ENCODE results near the gene CLMN. TPM values are rescaled to one million over a fixed set of nuclear protein-coding genes. Genes with fewer than 3 reads are reported as not detected.
A peak's percentile ranks its signal among the peaks of the same experiment; 100 is the strongest.

The CLMN gene
- total and polyA plus RNA-seq, 2 of the 8 experiments (the other 6 are each of a cell fraction or from before 2014, with no cell fraction given) = 1.6 to 8.2 TPM

- Histone ChIP-seq H4K20me1 (replicated peaks in 1 of 2; ENCODE audit: control insufficient read depth in 1 of 2, insufficient read depth in 2 of 2, low read length in 2 of 2) (no peaks in the 10 kb centered on the region), H2BK20ac (ENCODE audit: low read length) (no peak overlapping the region), H3K9me3 (ENCODE audit: insufficient read depth in 2 of 2, low read depth in 1 of 2, low read length in 1 of 2) (no peaks in the 10 kb centered on the region), H3K18ac (ENCODE audit: extremely low read depth, low read length) (peak overlapping the region; percentile 48; the same call in 1 of the 2 replicates), H3K4me3 (ENCODE audit: extremely low read depth in 1 of 4, insufficient read depth in 2 of 4, low read depth in 3 of 4, low read length in 4 of 4) (no peak overlapping the region), H3K36me3 (ENCODE audit: control insufficient read depth in 2 of 4, insufficient read depth in 4 of 4, low read length in 3 of 4) (no peaks in the 10 kb centered on the region), H3K79me2 (ENCODE audit: control insufficient read depth in 1 of 2, insufficient read depth in 2 of 2, low read length in 2 of 2) (no peaks in the 10 kb centered on the region), H3K27me3 (replicated peaks in 1 of 4; ENCODE audit: control insufficient read depth in 3 of 4, extremely low read depth in 1 of 4, insufficient read depth in 3 of 4, low read length in 3 of 4) (peaks cover 0 to 10% (median 5%) of the 10 kb centered on the region in 4 experiments; a peak in 4 of 7 replicates), H2BK120ac (replicated peaks; ENCODE audit: low read depth, low read length) (no peak overlapping the region), H3K9ac (replicated peaks in 1 of 4; ENCODE audit: extremely low read depth in 1 of 4, low read depth in 3 of 4, low read length in 3 of 4) (no peak overlapping the region), H2BK5ac (ENCODE audit: low read depth, low read length) (no peak overlapping the region; the same call in 1 of the 2 replicates), H3K4ac (replicated peaks; ENCODE audit: insufficient read length, low read depth, low read length) (no peak overlapping the region), H2BK12ac (ENCODE audit: low read depth, low read length) (no peak overlapping the region), H3K23ac (ENCODE audit: insufficient read length) (no peak overlapping the region), H4K8ac (ENCODE audit: extremely low read depth, insufficient read depth, low read length) (no peak overlapping the region), H2BK15ac (ENCODE audit: low read length) (0 out of 2 replicates have a peak overlapping the region, but pooled peaks have one; percentile 36), H3K27ac (ENCODE audit: low read depth, low read length) (no peak overlapping the region), H3K23me2 (ENCODE audit: low read depth, low read length) (no peaks in the 10 kb centered on the region), H3K56ac (replicated peaks; ENCODE audit: insufficient read length, low read depth, low read length) (no peak overlapping the region), H4K91ac (replicated peaks; ENCODE audit: insufficient read length, low read length) (peak overlapping the region; percentile 27), H3K4me2 (ENCODE audit: insufficient read depth in 1 of 2, low read depth in 2 of 2, low read length in 2 of 2) (no peak overlapping the region), H4K5ac (ENCODE audit: insufficient read length, low read depth, low read length) (no peak overlapping the region), H3K79me1 (ENCODE audit: low read depth, low read length) (no peaks in the 10 kb centered on the region), H2AFZ (ENCODE audit: low read length) (no peak overlapping the region), H3K4me1 (replicated peaks in 1 of 4; ENCODE audit: control insufficient read depth in 3 of 4, insufficient read depth in 4 of 4, low read length in 3 of 4) (peaks cover 11 to 36% (median 23%) of the 10 kb centered on the region in 4 experiments), H2AK5ac (ENCODE audit: low read depth, low read length) (no peak overlapping the region), H3K14ac (ENCODE audit: insufficient read length) (no peak overlapping the region)
- POLR2A ChIA-PET (ENCODE audit: partially characterized antibody) = interaction anchor here (1.4 kb wide), 1 partner anchor 63 kb away, joined by 6 read pairs; no protein-coding TSS in a partner anchor
- CTCF ChIA-PET (ENCODE audit: partially characterized antibody) = interaction anchor here (0.6 to 2.6 kb wide), 7 partner anchors 9 to 1030 kb away, joined by 3 to 11 read pairs (median 6); no protein-coding TSS in a partner anchor
- DNase-seq (ENCODE audit: low read depth in 1 of 2, low spot score in 2 of 2) (no peak), FAIRE-seq (no peak)
- WGBS, 2 experiments (ENCODE audit: extremely low coverage in 1 of 2, insufficient coverage in 1 of 2, insufficient read length in 1 of 2, insufficient replicate concordance in 2 of 2, low coverage in 1 of 2, low lambda C conversion rate in 2 of 2, missing lambda C conversion rate in 1 of 2) = 67% methylated on average over 11 of the region's 11 CpGs; no CpG with 5 or more reads in 1 of the 2 experiments
- TF ChIP-seq TEAD4 (IDR thresholded peaks at IDR 0.05; ENCODE audit: low read depth, low read length) (peak; percentile 69), YY1 (IDR thresholded peaks at IDR 0.05; ENCODE audit: low read depth, low read length) (no peak)
These were observed 99.0 kb downstream of the CLMN start for GRCh38 chr14:95220663-95221231.

Measured in H1 (cell line).